NCI-H460 (cell line): Measurements from ENCODE around the gene CDH13. TPM values are rescaled to one million over a fixed set of nuclear protein-coding genes. Genes with fewer than 3 reads are reported as not detected.
A peak's percentile ranks its signal among the peaks of the same experiment; 100 is the strongest.

Source experiments
- DNase-seq: peaks from one replicate; pipeline ENCODE4 v3.0.0-alpha.2; 2016; ENCODE audit warnings: low read depth; ENCODE audit errors: extremely low read depth
- total RNA-seq: library from RNA; depleted of rRNA; stranded (reverse); fragments of >200 nt; shearing (Covaris generic); gene quantifications from 2 replicates; pipeline ENCODE4 v1.2.3, GENCODE V29; 2014

The CDH13 gene
- total RNA-seq, 1 experiment from 2014 or later = 123 TPM

DNA sequence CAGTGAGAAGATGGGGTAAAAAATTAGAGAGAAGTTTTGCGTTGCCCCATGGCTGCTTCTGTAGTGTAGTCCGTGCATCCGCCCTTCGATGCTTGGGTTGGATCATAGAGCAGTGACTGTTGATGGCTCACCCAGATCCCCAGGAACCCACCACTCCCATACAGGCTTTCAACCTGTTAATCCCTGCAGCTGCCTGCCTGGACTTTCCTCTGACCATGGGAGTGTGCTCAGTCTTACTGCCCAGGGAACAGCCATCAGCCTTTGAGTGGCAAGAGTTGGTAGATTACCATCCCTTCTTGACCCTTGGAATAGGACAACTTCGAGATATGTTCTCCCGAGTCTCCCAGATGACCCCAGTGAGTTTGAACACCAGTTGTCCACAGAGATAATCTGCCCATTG is 881.5 kb downstream of the CDH13 start:
- no peak for DNase-seq

DNA sequence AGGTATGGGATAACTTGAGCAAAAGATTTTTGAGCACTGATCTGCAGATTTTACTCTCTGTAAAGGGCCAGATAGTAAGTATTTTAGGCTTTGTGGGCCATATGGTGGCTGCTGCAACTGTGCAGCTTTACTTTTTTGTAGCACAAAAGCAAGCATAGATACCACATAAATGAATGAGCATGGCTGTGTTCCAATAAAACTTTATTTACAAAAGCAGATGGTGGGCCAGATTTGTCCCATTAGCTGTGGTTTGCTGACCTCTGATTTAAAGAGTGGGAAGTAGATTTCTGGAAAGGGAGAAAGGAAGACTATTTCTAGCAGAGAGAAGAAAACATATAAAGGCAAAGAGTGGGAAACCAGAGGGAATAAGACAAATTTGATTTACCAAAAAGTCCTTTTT is 882.5 kb downstream of the CDH13 start:
- DNase-seq = no peak

DNA sequence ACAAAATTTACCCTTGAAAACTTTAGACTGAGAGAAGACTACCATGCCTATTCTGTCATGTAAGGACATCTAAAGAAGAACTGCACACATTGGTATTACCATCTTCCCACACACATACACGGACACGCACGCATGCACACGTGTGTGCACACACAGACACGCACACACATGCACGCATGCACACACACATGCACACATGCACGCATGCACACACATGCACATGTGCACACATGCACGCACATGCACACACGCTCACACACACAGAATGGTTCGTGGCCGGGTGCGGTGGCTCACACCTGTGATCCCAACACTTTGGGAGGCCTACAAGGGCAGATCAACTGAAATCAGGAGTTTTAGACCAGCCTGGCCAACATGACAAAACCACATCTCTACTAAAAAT is 884.1 kb downstream of the CDH13 start:
- DNase-seq = no peak

DNA sequence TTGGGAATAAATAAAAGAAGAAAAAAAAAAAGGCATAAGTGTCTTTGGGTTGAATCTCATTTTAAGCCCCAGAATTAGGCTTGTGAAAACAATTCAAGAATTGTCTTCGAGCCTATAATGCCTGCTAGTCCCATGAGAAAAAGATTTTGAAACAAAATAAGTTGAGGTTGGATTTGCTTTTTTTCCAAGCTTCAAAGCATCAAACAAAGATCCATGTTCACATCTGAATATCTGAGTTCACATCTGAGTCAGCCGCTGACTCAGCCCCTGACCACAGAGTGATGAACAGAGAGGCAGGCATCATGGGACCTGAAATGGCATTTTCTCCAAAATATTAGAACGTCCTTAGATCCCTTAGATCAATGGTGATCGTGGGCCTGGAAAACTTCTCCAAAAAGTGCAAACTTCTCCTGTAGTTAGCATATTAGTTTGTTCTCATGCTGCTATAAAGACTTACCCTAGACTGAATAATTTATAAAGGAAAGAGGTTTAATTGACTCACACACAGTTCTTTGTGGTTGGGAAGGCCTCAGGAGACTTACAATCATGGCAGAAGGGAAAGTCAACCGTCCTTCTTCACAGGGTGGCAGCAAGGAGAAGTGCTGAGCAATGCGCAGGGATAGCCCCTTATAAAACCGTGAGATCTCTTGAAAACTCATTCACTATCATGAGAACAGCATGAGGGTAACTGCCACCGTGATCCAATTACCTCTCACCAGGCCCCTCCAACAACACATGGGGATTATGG is 886.4 kb downstream of the CDH13 start:
- no peak for DNase-seq

DNA sequence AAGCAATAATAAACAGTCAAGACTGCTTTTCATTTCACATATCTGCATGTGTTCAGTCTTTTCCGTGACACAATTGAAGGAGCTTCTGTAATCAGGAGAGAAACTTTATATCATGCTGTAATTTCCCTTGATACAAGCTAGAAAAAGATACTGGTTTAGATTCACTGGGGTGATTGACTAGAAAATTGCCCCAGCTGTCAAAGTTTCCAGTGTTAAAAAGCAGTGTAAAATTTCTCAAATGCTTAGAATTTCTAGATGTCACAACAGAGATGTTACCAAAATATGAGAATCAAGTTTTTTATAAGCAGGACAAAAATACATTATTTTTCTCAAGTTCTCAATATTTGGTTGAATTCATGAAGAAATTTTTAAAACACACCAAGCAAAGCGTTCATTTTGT is 888.6 kb downstream of the CDH13 start:
- no peak for DNase-seq

DNA sequence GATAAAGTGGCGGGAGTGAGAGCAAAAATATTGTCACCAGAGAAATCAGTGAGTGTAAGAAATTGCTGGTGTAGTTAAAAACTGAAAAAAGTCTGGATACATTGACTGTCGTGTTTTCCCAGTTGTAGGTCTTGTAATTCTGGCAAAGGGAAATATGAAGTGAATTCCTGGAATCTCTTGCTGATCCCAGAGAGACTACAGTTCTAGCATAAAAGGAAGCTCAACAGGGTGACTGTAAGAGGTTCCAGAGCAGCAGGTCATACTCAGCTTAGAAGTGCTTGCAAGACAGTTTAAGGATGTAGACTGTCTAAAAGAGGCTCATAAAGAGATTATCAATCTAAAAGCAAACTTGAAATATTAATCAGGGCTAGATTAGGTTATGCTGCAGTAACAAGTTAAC is 890.2 kb downstream of the CDH13 start:
- DNase-seq = no peak

DNA sequence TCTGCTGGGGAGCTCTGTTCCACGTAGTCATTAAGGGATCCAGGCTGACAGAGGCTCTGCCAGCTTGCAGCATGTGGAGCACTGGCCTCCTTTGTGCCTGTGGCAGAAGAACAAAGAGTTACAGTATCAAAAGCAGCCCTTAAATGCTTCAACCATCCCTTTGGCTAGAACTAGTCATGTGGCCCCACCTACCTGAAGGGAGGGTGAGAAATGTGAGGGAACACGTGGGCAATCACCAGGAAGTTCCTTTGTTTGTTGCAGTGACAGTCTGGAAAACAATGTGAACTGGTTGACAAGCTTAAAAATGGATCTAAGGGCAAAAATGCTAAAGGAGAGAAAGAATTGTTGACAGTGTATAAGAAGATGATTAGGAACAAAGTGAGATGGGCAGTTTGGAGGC is 890.6 kb downstream of the CDH13 start:
- no peak for DNase-seq

DNA sequence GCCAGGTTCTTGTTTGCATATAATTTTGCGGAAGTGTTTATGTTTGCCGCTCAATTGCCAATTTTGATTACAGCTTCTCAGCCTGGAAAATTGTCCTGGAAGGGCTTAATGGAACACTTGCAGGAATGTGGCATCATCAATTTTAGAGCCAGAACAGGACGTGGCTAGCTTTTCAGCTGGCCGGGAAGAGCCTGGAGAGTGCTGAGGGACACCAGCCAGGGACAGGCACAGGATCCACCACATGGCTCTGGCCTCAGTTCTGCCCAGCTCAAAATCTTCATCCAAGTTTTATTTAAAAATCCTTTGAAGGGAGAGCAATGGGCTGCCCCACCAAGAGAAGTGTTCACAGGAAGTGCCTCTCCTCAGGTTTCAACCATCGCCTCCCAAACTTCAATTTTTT is 893.8 kb downstream of the CDH13 start:
- DNase-seq = no peak

DNA sequence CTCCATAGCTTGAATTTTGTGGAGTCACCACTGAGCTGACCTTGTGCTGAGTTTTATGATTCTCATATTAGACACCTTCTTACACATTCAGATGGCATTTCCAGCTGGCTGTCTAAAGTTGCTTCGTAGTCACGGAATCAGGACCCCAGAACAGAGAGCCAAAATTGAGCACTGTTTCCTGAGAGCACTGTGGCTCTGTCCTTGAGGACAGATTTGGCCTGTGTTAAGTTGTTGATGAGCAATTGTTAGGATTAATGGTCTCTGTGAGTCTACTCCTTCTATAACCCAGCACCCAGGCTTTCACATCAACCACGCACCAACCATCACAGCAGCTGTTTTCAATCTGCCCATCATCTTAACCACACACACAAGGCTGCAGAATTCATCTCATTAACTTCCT is 903.5 kb downstream of the CDH13 start:
- DNase-seq = no peak

DNA sequence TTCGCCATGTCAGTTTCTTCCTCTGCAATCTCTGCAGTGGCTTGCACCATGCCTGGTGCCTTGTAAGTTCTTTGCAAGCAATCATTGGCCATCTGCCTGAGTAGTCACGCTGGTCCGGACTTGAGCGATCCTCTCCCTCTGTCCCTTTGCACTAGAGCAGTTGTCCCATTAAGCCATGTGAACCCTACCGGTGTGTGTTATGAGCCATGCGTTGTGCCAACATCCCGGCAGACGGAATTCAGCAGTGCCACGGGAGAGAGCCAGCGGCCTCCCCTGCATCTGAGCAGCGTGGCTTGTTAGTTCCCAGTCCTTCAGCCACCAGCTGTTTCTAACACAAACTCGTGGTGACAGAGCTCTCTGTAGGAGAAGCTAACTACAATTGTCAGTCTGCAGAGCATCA is 905.9 kb downstream of the CDH13 start:
- no peak for DNase-seq

DNA sequence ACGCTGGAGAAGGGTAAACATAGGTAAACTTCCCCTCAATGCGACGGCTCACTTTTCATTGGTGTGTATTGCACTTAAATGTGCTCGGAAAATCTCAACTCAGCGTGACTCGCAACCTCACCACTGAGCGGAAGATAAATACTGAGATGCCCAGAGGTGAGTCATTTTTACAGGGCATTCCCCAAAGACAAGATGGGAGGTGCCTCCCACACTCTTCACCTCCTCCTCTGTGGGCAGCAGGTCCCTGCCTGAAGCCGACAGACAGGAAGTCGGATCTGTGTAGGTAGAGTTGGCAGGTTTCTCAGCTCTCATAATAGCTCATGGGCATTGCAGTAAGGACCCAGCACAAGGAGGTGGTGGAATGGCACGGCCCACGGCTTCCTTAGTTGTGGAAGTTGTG is 906.4 kb downstream of the CDH13 start:
- peak; percentile 33 for DNase-seq

DNA sequence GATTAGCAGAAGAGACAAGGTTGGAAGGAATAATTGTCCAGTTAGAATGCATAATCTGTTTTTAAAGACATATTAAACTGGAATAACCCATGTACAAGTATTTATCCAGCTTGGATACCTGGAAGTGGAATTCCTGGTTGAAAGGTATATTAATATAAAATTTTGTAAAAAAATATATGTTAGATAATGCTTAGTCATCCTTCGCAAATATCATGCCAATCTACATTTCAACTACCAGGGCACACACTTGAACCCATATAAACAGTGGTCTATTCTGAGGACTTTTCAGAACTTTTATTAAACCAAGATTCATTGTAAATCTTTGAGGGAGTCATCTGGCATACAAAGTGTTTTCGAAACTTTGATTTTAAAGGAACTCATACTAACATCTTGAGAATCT is 911.9 kb downstream of the CDH13 start:
- DNase-seq = no peak

DNA sequence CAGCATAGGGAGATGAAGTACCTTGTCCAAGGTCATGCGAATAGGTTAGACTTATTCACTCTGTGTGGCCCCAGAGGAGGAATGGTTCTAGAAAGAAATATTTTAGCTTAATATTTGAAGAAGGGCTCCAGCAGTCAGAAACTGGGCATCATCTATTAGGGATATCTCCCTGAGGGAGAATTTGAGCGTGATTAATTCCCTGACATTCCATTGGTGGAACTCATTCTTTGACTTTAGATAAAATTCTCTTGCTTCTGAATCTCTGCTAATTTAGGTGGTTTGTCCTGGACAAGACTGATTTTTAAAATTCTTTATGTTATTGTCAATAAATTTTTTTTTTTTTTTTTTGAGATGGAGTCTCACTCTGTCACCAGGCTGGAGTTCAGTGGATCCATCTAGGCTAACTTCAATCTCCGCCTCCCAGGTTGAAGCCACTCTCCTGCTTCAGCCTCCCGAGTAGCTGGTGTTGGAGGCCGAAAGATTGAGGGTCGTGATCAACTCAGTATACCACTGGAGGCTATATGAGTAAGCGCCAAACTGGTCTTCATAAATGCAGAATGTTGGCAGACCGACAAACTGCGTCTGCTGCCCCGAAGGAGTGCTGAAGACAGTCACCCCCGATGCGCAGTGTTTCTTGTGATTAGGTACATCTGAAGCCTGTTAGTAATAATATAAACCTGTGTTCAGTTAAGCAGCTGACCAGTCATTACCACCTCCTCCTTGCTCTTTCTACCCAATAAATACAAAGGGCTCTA is 913.1 kb downstream of the CDH13 start:
- DNase-seq = no peak

DNA sequence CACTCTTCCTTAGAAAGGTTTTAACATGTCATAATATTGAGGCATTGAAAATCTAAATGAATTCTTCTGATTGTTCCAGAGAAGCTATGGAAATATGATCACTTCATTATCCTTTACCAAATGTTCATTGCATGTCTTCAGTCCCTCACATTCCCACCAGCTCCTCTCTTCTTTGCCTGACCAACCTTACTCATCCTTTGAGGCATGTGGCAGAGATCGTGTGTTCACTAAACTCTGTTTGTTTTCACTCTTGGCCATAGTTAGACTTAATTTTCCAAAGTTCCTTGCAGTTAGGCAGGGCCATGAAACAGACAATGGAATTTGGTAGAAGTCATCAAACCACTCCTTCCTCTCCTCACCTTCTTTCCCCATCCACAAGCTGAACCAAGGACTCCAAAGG is 914.5 kb downstream of the CDH13 start:
- no peak for DNase-seq

DNA sequence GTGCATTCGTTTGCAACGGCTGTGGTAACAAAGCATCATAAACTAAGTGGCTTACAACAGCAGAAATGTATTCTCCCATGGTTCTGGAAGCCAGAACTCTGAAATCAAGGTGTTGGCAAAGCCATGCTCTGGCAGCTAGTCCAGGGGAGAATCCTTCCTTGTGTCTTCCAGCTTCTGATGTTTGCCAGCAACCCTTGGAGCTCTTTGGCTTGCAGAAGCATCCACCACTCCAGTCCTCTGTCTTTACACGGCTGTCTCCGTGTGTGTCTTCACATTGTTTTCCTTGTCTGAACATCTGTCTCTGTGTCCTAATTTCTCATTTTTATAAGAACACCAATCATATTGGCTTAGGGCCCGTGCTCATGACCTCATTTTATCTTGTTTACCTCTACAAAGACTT is 915.7 kb downstream of the CDH13 start:
- no peak for DNase-seq

DNA sequence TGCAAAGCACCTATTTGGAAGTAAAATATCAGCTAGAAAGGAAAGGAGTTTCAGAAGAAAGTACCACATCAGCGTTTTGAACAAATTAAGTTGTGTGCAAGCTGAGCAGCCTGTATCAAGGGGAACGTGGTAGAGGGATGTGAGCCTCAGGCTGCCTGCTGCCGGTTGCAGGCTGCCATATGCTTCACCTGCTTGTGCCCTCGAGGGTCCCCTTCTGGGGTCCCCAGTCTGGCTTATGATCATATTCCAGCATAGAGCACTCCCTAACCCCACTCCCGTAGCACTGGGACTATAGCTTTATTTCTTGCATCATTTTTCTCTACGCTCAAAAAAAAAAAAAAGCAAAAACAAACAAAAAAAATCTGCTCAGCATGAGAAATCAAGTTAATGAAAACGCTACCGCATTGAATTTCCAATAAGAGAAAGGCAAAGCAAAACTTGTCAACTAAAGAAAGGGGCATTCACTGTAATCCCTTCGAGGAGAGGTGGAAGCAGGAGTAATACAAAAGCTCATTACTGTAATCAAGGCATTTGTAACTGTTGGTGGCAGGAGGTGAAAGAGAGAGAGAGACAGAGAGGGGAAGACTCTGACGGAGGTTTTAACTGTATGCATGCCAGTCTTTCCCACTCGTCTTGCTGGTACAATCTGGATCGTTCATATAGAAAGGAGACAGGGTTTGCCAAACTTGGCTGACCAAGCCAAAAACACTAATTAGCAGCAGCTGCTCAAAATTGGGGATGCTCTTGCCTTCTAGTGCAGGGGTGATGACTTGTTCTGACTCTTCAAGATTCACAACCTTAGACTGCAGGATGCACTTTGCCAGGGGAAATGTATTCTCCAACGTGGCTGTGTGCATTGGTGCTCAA is 922.8 kb downstream of the CDH13 start:
- DNase-seq = no peak

DNA sequence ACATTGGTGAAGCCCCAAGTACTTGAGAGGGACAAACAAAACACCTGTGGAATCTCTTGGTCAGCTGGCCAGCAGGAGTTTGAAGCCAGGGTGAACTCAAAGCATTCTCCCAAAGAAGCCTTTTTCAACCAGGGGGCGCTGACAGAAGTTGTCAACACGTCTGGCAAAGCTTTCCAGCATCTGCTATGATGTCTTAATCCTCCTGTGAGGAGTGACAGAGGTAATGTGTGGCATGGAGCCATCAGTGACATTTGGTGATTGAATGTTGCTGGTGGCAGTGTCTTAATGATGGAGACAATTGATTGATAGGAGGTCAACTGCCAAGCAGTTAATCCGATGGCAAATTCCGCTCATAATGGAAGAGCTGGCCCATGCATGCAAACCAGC is 923.4 kb downstream of the CDH13 start:
- no peak for DNase-seq

DNA sequence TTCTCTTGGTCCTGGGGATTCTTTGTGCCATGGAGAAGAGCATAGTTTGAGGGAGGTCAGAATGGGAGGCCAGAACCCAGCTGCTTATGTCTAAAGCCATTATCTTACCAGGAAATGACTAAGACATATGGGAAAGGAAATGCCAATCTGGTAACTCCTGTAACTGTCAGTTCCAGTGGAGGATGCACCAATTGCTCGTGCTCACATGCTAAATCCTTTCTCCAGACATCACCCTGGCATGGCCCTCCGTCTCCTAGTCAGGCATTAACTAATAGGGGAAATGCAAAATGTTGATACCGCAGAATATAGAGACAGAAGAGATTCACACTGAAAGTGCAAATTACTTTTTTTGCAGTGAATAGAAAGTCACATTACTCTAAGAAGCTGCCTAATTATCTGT is 925.5 kb downstream of the CDH13 start:
- DNase-seq = no peak

DNA sequence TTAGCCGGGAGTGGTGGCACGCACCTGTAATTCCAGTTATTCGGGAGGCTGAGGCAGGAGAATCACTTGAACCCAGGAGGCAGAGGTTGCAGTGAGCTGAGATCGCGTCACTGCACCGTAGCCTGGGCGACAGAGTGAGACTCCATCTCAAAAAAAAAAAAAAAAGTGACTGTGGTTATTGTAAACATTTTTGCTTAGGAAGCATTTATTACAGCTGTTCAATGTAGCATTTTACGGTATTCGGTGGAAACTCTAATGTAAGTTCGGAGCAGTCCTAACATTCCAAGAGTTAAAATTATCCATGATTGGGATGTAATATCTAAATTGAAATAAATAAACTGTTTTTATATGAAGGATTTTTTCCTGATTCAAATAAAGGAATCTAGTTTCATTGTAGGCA is 926.2 kb downstream of the CDH13 start:
- DNase-seq = no peak

DNA sequence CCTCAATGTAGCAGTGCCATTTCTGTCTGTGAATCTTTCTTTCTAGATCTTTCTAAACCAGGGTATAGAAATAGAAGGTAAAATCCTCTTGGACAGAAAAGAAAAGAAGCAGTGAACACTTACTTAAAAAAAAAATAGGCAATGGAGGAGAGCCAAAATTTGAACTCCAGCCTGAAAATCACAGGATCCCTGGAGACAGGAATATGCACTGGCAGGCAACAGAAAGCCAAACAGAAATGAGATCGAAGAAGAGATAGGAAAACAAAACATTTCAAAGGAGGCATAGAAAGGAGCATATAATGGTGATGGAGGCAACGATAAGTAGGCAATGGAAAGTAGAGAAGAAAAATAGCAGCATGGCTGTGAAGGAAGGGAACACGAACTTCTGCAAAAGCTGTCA is 927.3 kb downstream of the CDH13 start:
- no peak for DNase-seq

DNA sequence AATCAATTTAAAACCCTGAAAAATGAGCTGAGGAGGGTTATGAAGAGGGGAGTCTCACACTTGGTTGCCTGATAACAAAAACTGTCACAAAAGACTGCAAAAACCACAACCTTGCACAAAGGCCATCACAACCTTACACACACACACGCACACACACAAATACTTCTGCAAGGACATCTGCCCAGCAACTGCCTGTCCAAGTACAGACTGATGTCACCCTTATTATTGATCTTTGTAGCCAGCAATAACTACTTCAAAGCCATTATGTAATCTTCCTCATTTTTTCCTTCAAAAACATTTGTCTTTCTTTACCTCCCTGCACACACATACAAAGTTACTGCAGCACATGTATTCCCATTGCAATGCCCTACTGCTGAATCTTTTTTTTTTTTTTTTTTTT is 927.8 kb downstream of the CDH13 start:
- DNase-seq = no peak

DNA sequence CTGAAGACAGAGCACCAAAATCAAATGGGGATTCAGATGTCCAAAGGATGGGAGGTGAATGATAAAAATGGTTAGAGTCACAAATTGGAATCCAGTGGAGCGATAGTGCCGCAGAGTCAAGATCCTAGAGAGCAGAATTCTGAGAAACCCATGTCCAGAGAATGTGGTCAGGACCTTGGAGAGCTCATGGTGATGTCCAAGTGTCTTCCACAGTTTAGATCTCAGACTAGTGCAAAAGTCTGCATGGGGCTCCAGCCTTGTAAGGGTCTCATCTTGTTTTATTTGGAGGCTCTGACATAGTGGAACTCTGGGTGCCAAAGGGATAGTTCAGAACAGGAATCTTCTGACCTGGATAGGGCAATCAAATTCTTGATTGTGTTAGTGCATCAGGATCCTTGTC is 935.1 kb downstream of the CDH13 start:
- peak; percentile 4 for DNase-seq
